ENCODE measurements around the gene FAM163B.

FAM163B gene

GRCh38 chr9:133539991-133540697 lies 69.0 kb downstream of the FAM163B start:
- H3K4me3 ChIP-seq, result no peak overlapping the region
- H3K27ac ChIP-seq, result no peak overlapping the region

GRCh38 chr9:133538851-133539833 lies 70.0 kb downstream of the FAM163B start:
- TF ChIP-seq CTCF (IDR thresholded peaks at IDR 0.05), result no peak
- Histone ChIP-seq H3K4me1 (peaks cover 0 to 29% (median 11%) of the 10 kb centered on the region in 4 donors), H3K27ac (no peak overlapping the region), H3K27me3 (peaks cover 0 to 53% of the 10 kb centered on the region in 2 donors), H3K36me3 (no peaks in the 10 kb centered on the region), H3K4me3 (no peak overlapping the region), H3K9me3 (no peaks in the 10 kb centered on the region)
- intact Hi-C loops (cut with DNase I; ENCODE audit: low total_unique reads), result no loop called here
- DNase-seq, result no peak

More at GRCh38 chr9:133539991-133540697, 69.0 kb downstream of the FAM163B start:
- Histone ChIP-seq H3K36me3 (no peaks in the 10 kb centered on the region), H3K27me3 (peaks cover 0 to 43% of the 10 kb centered on the region in 2 donors), H3K4me1 (peaks cover 0 to 19% (median 1%) of the 10 kb centered on the region in 4 donors), H3K9me3 (no peaks in the 10 kb centered on the region)
- no peak for DNase-seq
- intact Hi-C loops (cut with DNase I; ENCODE audit: low total_unique reads), result no loop called here
- no peak for TF ChIP-seq CTCF (IDR thresholded peaks at IDR 0.05)

- Histone ChIP-seq H3K9me3 (no peaks in the 10 kb centered on the region), H3K4me3 (no peak overlapping the region), H3K4me1 (peaks cover 0 to 32% (median 15%) of the 10 kb centered on the region in 4 donors), H3K27me3 (peaks cover 0 to 62% of the 10 kb centered on the region in 2 donors), H3K27ac (no peak overlapping the region), H3K36me3 (no peaks in the 10 kb centered on the region)
- intact Hi-C loops (cut with DNase I; ENCODE audit: low total_unique reads), result no loop called here
- no peak for DNase-seq
- TF ChIP-seq CTCF (IDR thresholded peaks at IDR 0.05), result no peak
Measured at GRCh38 chr9:133538176-133538575, 71.0 kb downstream of the FAM163B start.

GRCh38 chr9:133537257-133537656 lies 71.9 kb downstream of the FAM163B start:
- no peak for DNase-seq
- Histone ChIP-seq H3K27me3 (peaks cover 0 to 70% of the 10 kb centered on the region in 2 donors), H3K4me3 (no peak overlapping the region), H3K9me3 (no peaks in the 10 kb centered on the region), H3K4me1 (peaks cover 0 to 32% (median 15%) of the 10 kb centered on the region in 4 donors), H3K36me3 (no peaks in the 10 kb centered on the region), H3K27ac (no peak overlapping the region)
- TF ChIP-seq CTCF (IDR thresholded peaks at IDR 0.05), result no peak
- intact Hi-C loops (cut with DNase I; ENCODE audit: low total_unique reads), result no loop called here

- intact Hi-C loops (cut with DNase I; ENCODE audit: low total_unique reads), result no loop called here
- H3K27me3 ChIP-seq, result peaks cover 0 to 76% of the 10 kb centered on the region in 2 donors
Measured at GRCh38 chr9:133536536-133536935, 72.7 kb downstream of the FAM163B start.

More at GRCh38 chr9:133536536-133536935, 72.7 kb downstream of the FAM163B start:
- Histone ChIP-seq H3K4me3 (no peak overlapping the region), H3K9me3 (no peaks in the 10 kb centered on the region), H3K36me3 (no peaks in the 10 kb centered on the region), H3K4me1 (peaks cover 0 to 32% (median 15%) of the 10 kb centered on the region in 4 donors), H3K27ac (no peak overlapping the region)
- TF ChIP-seq CTCF (IDR thresholded peaks at IDR 0.05), result no peak
- DNase-seq, result no peak
